ENCODE data around the gene CRIM1.

GRCh38 chr2:36449213-36449612, 93.6 kb downstream of the CRIM1 start:
- TF ChIP-seq CTCF (conservative IDR thresholded peaks at IDR 0.05) = no peak
- TF ChIP-seq ZFX (IDR thresholded peaks at IDR 0.05) = no peak

Measured in C4-2B (cell line).